ENCODE data around the gene SAA1.
"Not testable (repeated sequence)": the region's sequence is repeated elsewhere in the genome, so short reads cannot be mapped to it uniquely, and the experiment has no call there.

The SAA1 gene

GRCh38 chr11:18259259-18259658, 6.8 kb upstream of the SAA1 start:
- no peaks in the 10 kb centered on the region for H3K36me3 ChIP-seq (ENCODE audit: control insufficient read depth, insufficient read depth, low read length)
- DNase-seq (ENCODE audit: low read depth, low spot score): no peak
- no peak overlapping the region for H3K4me3 ChIP-seq (ENCODE audit: low read length)
- H3K27ac ChIP-seq (ENCODE audit: low read length): no peak overlapping the region
- no peaks in the 10 kb centered on the region for H3K4me1 ChIP-seq (ENCODE audit: control insufficient read depth, insufficient read depth, low read length)
- H3K27me3 ChIP-seq (ENCODE audit: control insufficient read depth, insufficient read depth, low read length): no peaks in the 10 kb centered on the region
- no peaks in the 10 kb centered on the region for H3K9me3 ChIP-seq (ENCODE audit: control insufficient read depth, insufficient read depth, low read length)

- no peaks in the 10 kb centered on the region for H3K27me3 ChIP-seq (ENCODE audit: control insufficient read depth, insufficient read depth, low read length)
- H3K27ac ChIP-seq (ENCODE audit: low read length): no peak overlapping the region
- H3K9me3 ChIP-seq (ENCODE audit: control insufficient read depth, insufficient read depth, low read length): no peaks in the 10 kb centered on the region
- DNase-seq (ENCODE audit: low read depth, low spot score): no peak
- no peaks in the 10 kb centered on the region for H3K36me3 ChIP-seq (ENCODE audit: control insufficient read depth, insufficient read depth, low read length)
- no CpG with 5 or more reads among the region's 14 CpGs for WGBS (ENCODE audit: insufficient coverage, insufficient read length)
- no peaks in the 10 kb centered on the region for H3K4me1 ChIP-seq (ENCODE audit: control insufficient read depth, insufficient read depth, low read length)
- H3K4me3 ChIP-seq (ENCODE audit: low read length): no peak overlapping the region
These were observed 4.3 kb upstream of the SAA1 start for GRCh38 chr11:18261721-18262120.

- H3K27me3 ChIP-seq (ENCODE audit: control insufficient read depth, insufficient read depth, low read length); DNase-seq (ENCODE audit: low read depth, low spot score); H3K9me3 ChIP-seq (ENCODE audit: control insufficient read depth, insufficient read depth, low read length); H3K36me3 ChIP-seq (ENCODE audit: control insufficient read depth, insufficient read depth, low read length); H3K4me1 ChIP-seq (ENCODE audit: control insufficient read depth, insufficient read depth, low read length); H3K27ac ChIP-seq (ENCODE audit: low read length); H3K4me3 ChIP-seq (ENCODE audit: low read length): not testable (repeated sequence)
- WGBS (ENCODE audit: insufficient coverage, insufficient read length): no CpG with 5 or more reads among the region's 8 CpGs
These were observed 3.2 kb upstream of the SAA1 start for GRCh38 chr11:18262681-18263350.

DNA sequence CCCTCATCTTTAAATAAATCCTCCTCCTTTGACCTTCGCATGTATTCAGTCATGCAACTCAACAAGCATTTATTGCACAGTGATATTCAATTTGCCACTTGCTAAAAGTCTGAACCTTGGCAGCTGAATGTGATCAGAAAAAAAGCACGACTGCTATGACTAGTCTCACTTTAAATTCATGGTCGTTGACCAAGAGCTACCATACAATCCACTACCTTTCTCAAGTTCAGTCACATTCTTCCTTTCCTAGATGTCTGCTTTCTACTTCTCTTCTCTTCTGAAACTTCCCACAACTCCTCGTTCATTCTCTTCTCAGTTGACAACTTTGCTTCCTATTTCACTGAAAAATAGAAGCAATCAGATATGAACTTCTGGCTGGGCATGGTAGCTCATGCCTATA, 2.0 kb upstream of the SAA1 start:
- 100% methylated on average over 2 of the region's 4 CpGs for WGBS (ENCODE audit: insufficient coverage, insufficient read length)
- no peaks in the 10 kb centered on the region for H3K4me1 ChIP-seq (ENCODE audit: control insufficient read depth, insufficient read depth, low read length)
- no peaks in the 10 kb centered on the region for H3K9me3 ChIP-seq (ENCODE audit: control insufficient read depth, insufficient read depth, low read length)
- H3K27ac ChIP-seq (ENCODE audit: low read length): no peak overlapping the region
- DNase-seq (ENCODE audit: low read depth, low spot score): no peak
- no peaks in the 10 kb centered on the region for H3K36me3 ChIP-seq (ENCODE audit: control insufficient read depth, insufficient read depth, low read length)
- no peak overlapping the region for H3K4me3 ChIP-seq (ENCODE audit: low read length)
- H3K27me3 ChIP-seq (ENCODE audit: control insufficient read depth, insufficient read depth, low read length): no peaks in the 10 kb centered on the region

- H3K27ac ChIP-seq (ENCODE audit: low read length): no peak overlapping the region
- no peaks in the 10 kb centered on the region for H3K27me3 ChIP-seq (ENCODE audit: control insufficient read depth, insufficient read depth, low read length)
- WGBS (ENCODE audit: insufficient coverage, insufficient read length): no CpG with 5 or more reads among the region's 1 CpG
- H3K9me3 ChIP-seq (ENCODE audit: control insufficient read depth, insufficient read depth, low read length): no peaks in the 10 kb centered on the region
- H3K36me3 ChIP-seq (ENCODE audit: control insufficient read depth, insufficient read depth, low read length): no peaks in the 10 kb centered on the region
- DNase-seq (ENCODE audit: low read depth, low spot score): no peak
- no peak overlapping the region for H3K4me3 ChIP-seq (ENCODE audit: low read length)
- peaks cover 2% of the 10 kb centered on the region; the same call in 1 of the 2 replicates for H3K4me1 ChIP-seq (ENCODE audit: control insufficient read depth, insufficient read depth, low read length)
These were observed 1.1 kb upstream of the SAA1 start for GRCh38 chr11:18264677-18265555.

DNA sequence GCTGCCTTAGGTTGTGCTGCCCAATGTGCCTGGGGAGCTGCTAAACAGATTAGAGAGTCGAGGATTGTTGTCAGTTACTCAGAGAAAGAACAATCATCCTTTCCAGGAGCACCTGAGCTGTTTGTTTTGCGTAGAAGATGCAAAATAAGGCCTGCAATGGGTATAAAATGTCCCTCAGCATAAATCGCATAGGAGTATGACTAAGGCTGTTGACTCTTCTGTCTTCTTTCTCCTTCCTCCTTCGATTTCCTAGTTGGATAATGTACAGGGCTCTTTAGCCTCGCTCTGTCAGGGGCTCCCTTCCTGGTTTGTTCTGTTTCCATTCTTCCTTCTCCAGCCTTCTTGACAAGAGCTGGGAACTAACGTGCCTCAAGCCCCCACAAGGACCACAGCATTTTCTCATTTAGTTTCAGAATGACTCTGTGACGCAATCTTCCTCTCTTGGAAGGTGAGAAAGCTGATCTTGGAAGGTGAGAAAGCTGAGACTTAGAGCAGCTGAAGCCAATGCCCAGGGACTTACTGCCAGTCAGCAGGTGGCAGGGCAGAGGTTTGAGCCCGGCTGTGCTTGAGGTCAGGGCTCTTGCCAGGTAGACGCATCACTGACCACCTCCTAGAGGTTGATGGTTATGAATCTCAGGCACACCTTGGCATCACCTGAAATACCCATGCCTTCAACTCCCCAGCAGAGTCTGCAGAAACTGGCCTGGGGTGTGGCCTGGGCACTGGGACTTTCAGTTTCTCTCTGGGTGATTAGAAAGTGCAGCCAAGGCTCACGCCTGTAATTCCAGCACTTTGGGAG, 1.5 kb downstream of the SAA1 start:
- not testable (repeated sequence) for H3K27me3 ChIP-seq (ENCODE audit: control insufficient read depth, insufficient read depth, low read length); H3K27ac ChIP-seq (ENCODE audit: low read length); H3K36me3 ChIP-seq (ENCODE audit: control insufficient read depth, insufficient read depth, low read length); DNase-seq (ENCODE audit: low read depth, low spot score); H3K4me1 ChIP-seq (ENCODE audit: control insufficient read depth, insufficient read depth, low read length); H3K4me3 ChIP-seq (ENCODE audit: low read length); H3K9me3 ChIP-seq (ENCODE audit: control insufficient read depth, insufficient read depth, low read length)
- no CpG with 5 or more reads among the region's 10 CpGs for WGBS (ENCODE audit: insufficient coverage, insufficient read length)

- not testable (repeated sequence) for H3K4me3 ChIP-seq (ENCODE audit: low read length); H3K4me1 ChIP-seq (ENCODE audit: control insufficient read depth, insufficient read depth, low read length); H3K9me3 ChIP-seq (ENCODE audit: control insufficient read depth, insufficient read depth, low read length); H3K27ac ChIP-seq (ENCODE audit: low read length); H3K36me3 ChIP-seq (ENCODE audit: control insufficient read depth, insufficient read depth, low read length); H3K27me3 ChIP-seq (ENCODE audit: control insufficient read depth, insufficient read depth, low read length); DNase-seq (ENCODE audit: low read depth, low spot score)
- WGBS (ENCODE audit: insufficient coverage, insufficient read length): no CpG with 5 or more reads among the region's 5 CpGs
These were observed 3.2 kb downstream of the SAA1 start for GRCh38 chr11:18269252-18269651.

DNA sequence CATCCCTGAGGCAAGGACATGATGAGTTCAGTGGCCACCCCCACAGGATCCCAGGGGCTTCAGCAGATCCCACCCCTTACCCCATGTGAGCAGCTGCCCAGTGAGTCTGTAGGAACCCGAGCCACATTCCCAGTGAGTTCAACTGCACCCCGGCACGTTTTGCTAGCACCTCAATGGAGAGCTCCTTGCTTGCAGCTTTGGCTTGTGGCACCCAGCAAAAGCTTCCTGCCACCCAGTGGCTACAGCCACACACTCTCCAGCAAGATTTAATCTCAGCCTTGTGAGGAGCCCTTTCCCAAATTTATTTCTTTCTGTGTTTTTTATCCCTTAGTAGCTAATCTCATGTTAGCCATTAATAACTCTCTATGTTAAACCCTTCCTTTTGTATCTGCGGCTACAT, 4.0 kb downstream of the SAA1 start:
- Histone ChIP-seq H3K9me3 (ENCODE audit: control insufficient read depth, insufficient read depth, low read length) (no peaks in the 10 kb centered on the region), H3K4me1 (ENCODE audit: control insufficient read depth, insufficient read depth, low read length) (peaks cover 2% of the 10 kb centered on the region; the same call in 1 of the 2 replicates), H3K4me3 (ENCODE audit: low read length) (no peak overlapping the region), H3K27me3 (ENCODE audit: control insufficient read depth, insufficient read depth, low read length) (no peaks in the 10 kb centered on the region), H3K36me3 (ENCODE audit: control insufficient read depth, insufficient read depth, low read length) (no peaks in the 10 kb centered on the region), H3K27ac (ENCODE audit: low read length) (no peak overlapping the region)
- no peak for DNase-seq (ENCODE audit: low read depth, low spot score)
- no CpG with 5 or more reads among the region's 4 CpGs for WGBS (ENCODE audit: insufficient coverage, insufficient read length)

GRCh38 chr11:18271206-18271605, 5.1 kb downstream of the SAA1 start:
- Histone ChIP-seq H3K4me3 (ENCODE audit: low read length) (no peak overlapping the region), H3K27ac (ENCODE audit: low read length) (no peak overlapping the region), H3K36me3 (ENCODE audit: control insufficient read depth, insufficient read depth, low read length) (no peaks in the 10 kb centered on the region), H3K9me3 (ENCODE audit: control insufficient read depth, insufficient read depth, low read length) (no peaks in the 10 kb centered on the region), H3K4me1 (ENCODE audit: control insufficient read depth, insufficient read depth, low read length) (peaks cover 2% of the 10 kb centered on the region; the same call in 1 of the 2 replicates), H3K27me3 (ENCODE audit: control insufficient read depth, insufficient read depth, low read length) (no peaks in the 10 kb centered on the region)
- no CpG with 5 or more reads among the region's 4 CpGs for WGBS (ENCODE audit: insufficient coverage, insufficient read length)
- no peak for DNase-seq (ENCODE audit: low read depth, low spot score)

DNA sequence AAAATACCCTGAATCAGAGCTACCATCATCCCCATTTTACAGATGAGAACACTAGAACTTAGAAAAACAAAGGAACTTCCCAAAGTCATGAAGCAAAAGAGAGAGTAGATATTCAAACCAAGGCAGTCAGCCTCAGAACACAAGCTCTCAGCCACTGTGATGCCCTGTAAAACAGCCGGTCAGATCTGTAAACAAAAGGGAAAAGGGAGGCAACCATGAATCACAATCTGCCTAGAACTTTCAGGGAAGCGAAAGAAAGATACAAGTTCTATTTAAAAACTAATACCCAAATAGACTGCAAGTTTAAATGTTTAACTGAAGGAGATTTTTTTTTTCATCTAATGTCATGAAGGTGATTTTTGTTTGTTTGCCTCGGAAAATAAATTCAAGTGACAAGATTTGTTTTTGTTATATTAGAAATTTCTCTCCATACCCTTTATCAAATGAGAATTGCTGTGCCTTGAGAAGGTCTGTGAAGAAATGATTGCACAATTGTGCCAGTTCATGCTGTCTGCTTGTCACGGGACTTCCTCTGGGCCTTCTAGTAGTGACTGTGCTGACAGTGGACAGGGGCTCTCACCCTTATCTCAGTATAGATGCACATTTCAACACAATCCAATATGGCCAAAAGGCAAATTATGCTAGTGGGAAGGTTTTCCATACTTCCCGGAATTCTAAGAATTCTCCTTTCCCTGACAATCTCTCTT, 11.7 kb downstream of the SAA1 start:
- Histone ChIP-seq H3K27ac (ENCODE audit: low read length) (no peak overlapping the region), H3K27me3 (ENCODE audit: control insufficient read depth, insufficient read depth, low read length) (no peaks in the 10 kb centered on the region), H3K9me3 (ENCODE audit: control insufficient read depth, insufficient read depth, low read length) (no peaks in the 10 kb centered on the region), H3K36me3 (ENCODE audit: control insufficient read depth, insufficient read depth, low read length) (peaks cover 7% of the 10 kb centered on the region; the same call in 1 of the 2 replicates), H3K4me3 (ENCODE audit: low read length) (no peak overlapping the region), H3K4me1 (ENCODE audit: control insufficient read depth, insufficient read depth, low read length) (no peaks in the 10 kb centered on the region)
- DNase-seq (ENCODE audit: low read depth, low spot score): no peak
- WGBS (ENCODE audit: insufficient coverage, insufficient read length): no CpG with 5 or more reads among the region's 5 CpGs
